GM12872 (cell line): Measurements from ENCODE around the gene TP53BP2.

Experiments
- CTCF ChIP-seq: IDR thresholded peaks from 3 replicates; pipeline ENCODE4 v1.5.1; 2011; ENCODE audit warnings: low read depth, mild to moderate bottlenecking, low read length, moderate library complexity; ENCODE audit not compliant: insufficient read depth

Gene TP53BP2

GRCh38 chr1:223752721-223753515 lies 92.8 kb downstream of the TP53BP2 start:
- TF ChIP-seq CTCF, result no peak

- no peak for TF ChIP-seq CTCF
These were observed 94.1 kb downstream of the TP53BP2 start for GRCh38 chr1:223751696-223752095.

- no peak for TF ChIP-seq CTCF
These were observed 94.8 kb downstream of the TP53BP2 start for GRCh38 chr1:223750730-223751570.

- peak; percentile 86 for TF ChIP-seq CTCF
These were observed 96.7 kb downstream of the TP53BP2 start for GRCh38 chr1:223748773-223749733.

DNA sequence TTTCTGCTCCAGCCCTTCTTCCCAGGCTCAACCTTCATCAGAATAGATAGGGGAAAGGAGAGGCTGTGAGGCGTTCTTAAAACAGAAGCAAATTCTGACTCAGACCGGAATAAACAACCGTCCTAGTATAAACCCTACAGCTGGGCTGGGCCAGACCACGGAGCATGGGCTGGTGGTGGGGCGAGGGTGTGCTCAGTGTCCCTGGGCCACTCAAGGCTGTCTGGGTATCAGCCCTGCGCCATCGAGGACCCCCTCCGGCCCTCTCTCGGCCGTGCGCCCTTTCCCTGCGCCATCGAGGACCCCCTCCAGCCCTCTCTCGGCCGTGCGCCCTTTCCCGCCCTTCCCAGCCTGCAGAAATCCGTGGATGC lies 97.4 kb downstream of the TP53BP2 start:
- no peak for TF ChIP-seq CTCF

DNA sequence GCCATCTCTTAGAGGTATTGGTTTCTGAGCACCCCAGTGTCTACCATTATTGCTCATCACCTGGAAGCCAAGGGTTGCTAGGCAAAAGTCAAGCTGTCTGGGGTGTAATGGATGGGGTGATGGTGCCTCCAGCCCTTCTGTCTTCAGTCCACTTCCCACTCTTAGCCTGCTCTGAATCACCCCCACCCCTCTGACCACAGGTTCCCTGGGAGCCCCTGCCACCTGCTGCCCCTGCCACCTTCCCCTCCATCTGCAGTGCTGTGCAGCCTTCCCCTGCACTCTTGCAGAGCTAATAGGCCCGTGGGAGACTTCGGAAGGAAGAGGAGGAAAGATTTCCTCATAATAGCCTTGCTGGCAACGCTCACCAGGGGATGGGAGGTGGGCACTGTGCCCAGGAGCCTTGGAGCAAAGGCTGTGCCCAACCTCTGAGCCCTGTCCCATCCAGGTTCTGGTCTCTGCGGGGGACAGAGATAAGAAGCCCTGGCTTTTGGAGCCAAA lies 97.9 kb downstream of the TP53BP2 start:
- no peak for TF ChIP-seq CTCF
